Activated naive CD8-positive, alpha-beta T cell treated with anti-CD3 and anti-CD28 coated beads, Interleukin-2, amount 50 U/mL, for 24 hours (primary cell): ENCODE results near the gene SLC9A5.

Source experiments
- ATAC-seq: fragments of 150-1000 bp; cut with Tn5 transposase; one replicate; pipeline ENCODE4 v1.10.0; 2021
- DNase-seq: peaks from one replicate; pipeline ENCODE4 v3.0.0; 2021
- H3K27ac Mint-ChIP-seq: one replicate; pipeline ENCODE4 v1.8.0; 2021; ENCODE audit warnings: mild to moderate bottlenecking, mixed read lengths
- H3K27me3 Mint-ChIP-seq: one replicate; pipeline ENCODE4 v1.8.0; 2021; ENCODE audit warnings: mixed read lengths
- H3K36me3 Mint-ChIP-seq: one replicate; pipeline ENCODE4 v1.8.0; 2021; ENCODE audit warnings: low read depth, mixed read lengths
- H3K4me1 Mint-ChIP-seq: one replicate; pipeline ENCODE4 v1.8.0; 2021; ENCODE audit warnings: mixed read lengths
- H3K4me3 Mint-ChIP-seq: one replicate; pipeline ENCODE4 v1.8.0; 2021; ENCODE audit warnings: mild to moderate bottlenecking, moderate library complexity, mixed read lengths
- H3K9me3 Mint-ChIP-seq: one replicate; pipeline ENCODE4 v1.8.0; 2021; ENCODE audit warnings: mixed read lengths

SLC9A5 gene

GRCh38 chr16:67248401-67249177 is at the start of gene SLC9A5:
Gene SLC9A5, plus strand, starts transcription at chr16:67248979. Its CDS starts 36 bp downstream, at chr16:67249015.
- Mint-ChIP-seq H3K9me3 (no peaks in the 10 kb centered on the region), H3K36me3 (no peaks in the 10 kb centered on the region), H3K27ac (peak within 1 kb of the TSS; percentile 83), H3K4me1 (peaks cover 44% of the 10 kb centered on the region), H3K4me3 (peak within 1 kb of the TSS; percentile 89), H3K27me3 (peaks cover 5% of the 10 kb centered on the region)
- peak; percentile 52 for DNase-seq
- ATAC-seq = no peak

- Mint-ChIP-seq H3K4me3 (no peak within 1 kb of the TSS), H3K9me3 (no peaks in the 10 kb centered on the region), H3K36me3 (peaks cover 36% of the 10 kb centered on the region), H3K27ac (no peak within 1 kb of the TSS), H3K27me3 (no peaks in the 10 kb centered on the region), H3K4me1 (peaks cover 13% of the 10 kb centered on the region)
- DNase-seq (no peak), ATAC-seq (no peak)
Measured at GRCh38 chr16:67199011-67199807, 49.6 kb upstream of the SLC9A5 start, which contains the start of gene ELMO3. Gene ELMO3, plus strand, starts transcription at chr16:67199131. Its CDS starts 196 bp downstream, at chr16:67199327.

GRCh38 chr16:67199808-67200198 is 49.0 kb upstream of the SLC9A5 start:
- no peak for ATAC-seq
- Mint-ChIP-seq H3K4me1 (peaks cover 12% of the 10 kb centered on the region), H3K9me3 (no peaks in the 10 kb centered on the region), H3K36me3 (peaks cover 31% of the 10 kb centered on the region), H3K4me3 (no peak overlapping the region), H3K27me3 (no peaks in the 10 kb centered on the region), H3K27ac (no peak overlapping the region)
- DNase-seq = no peak

- peaks cover 9% of the 10 kb centered on the region for H3K4me1 Mint-ChIP-seq
- H3K27ac Mint-ChIP-seq = no peak overlapping the region
- H3K36me3 Mint-ChIP-seq = peaks cover 26% of the 10 kb centered on the region
- H3K27me3 Mint-ChIP-seq = no peaks in the 10 kb centered on the region
- H3K9me3 Mint-ChIP-seq = no peaks in the 10 kb centered on the region
- ATAC-seq (no peak), DNase-seq (no peak)
- no peak overlapping the region for H3K4me3 Mint-ChIP-seq
Measured at GRCh38 chr16:67200491-67200890, 48.3 kb upstream of the SLC9A5 start.

GRCh38 chr16:67201411-67202345 is 47.1 kb upstream of the SLC9A5 start:
- no peaks in the 10 kb centered on the region for H3K27me3 Mint-ChIP-seq
- peaks cover 2% of the 10 kb centered on the region for H3K4me1 Mint-ChIP-seq
- DNase-seq (no peak), ATAC-seq (no peak)
- H3K27ac Mint-ChIP-seq = no peak overlapping the region
- peaks cover 19% of the 10 kb centered on the region for H3K36me3 Mint-ChIP-seq
- H3K4me3 Mint-ChIP-seq = no peak overlapping the region
- H3K9me3 Mint-ChIP-seq = no peaks in the 10 kb centered on the region

- H3K27ac Mint-ChIP-seq = no peak overlapping the region
- DNase-seq (no peak), ATAC-seq (no peak)
- H3K27me3 Mint-ChIP-seq = no peaks in the 10 kb centered on the region
- H3K9me3 Mint-ChIP-seq = no peaks in the 10 kb centered on the region
- peaks cover 15% of the 10 kb centered on the region for H3K36me3 Mint-ChIP-seq
- H3K4me3 Mint-ChIP-seq = no peak overlapping the region
- no peaks in the 10 kb centered on the region for H3K4me1 Mint-ChIP-seq
Measured at GRCh38 chr16:67202426-67202825, 46.4 kb upstream of the SLC9A5 start.

GRCh38 chr16:67202956-67203493 is 45.8 kb upstream of the SLC9A5 start:
- Mint-ChIP-seq H3K9me3 (no peaks in the 10 kb centered on the region), H3K4me3 (no peak overlapping the region), H3K27me3 (no peaks in the 10 kb centered on the region), H3K36me3 (peaks cover 14% of the 10 kb centered on the region), H3K4me1 (no peaks in the 10 kb centered on the region), H3K27ac (no peak overlapping the region)
- DNase-seq (no peak), ATAC-seq (no peak)

GRCh38 chr16:67204076-67204475 is 44.7 kb upstream of the SLC9A5 start:
- no peaks in the 10 kb centered on the region for H3K27me3 Mint-ChIP-seq

GRCh38 chr16:67206129-67206837 is 42.5 kb upstream of the SLC9A5 start:
- H3K27ac Mint-ChIP-seq = peak overlapping the region; percentile 52
- no peak for ATAC-seq
- no peaks in the 10 kb centered on the region for H3K27me3 Mint-ChIP-seq
- no peaks in the 10 kb centered on the region for H3K4me1 Mint-ChIP-seq
- H3K9me3 Mint-ChIP-seq = no peaks in the 10 kb centered on the region
- DNase-seq = no peak
- peaks cover 5% of the 10 kb centered on the region for H3K36me3 Mint-ChIP-seq
- no peak overlapping the region for H3K4me3 Mint-ChIP-seq

More at GRCh38 chr16:67204076-67204475, 44.7 kb upstream of the SLC9A5 start:
- ATAC-seq = no peak
- no peaks in the 10 kb centered on the region for H3K4me1 Mint-ChIP-seq
- H3K27ac Mint-ChIP-seq = no peak overlapping the region
- peaks cover 8% of the 10 kb centered on the region for H3K36me3 Mint-ChIP-seq
- no peaks in the 10 kb centered on the region for H3K9me3 Mint-ChIP-seq
- H3K4me3 Mint-ChIP-seq = no peak overlapping the region
- no peak for DNase-seq

- H3K27ac Mint-ChIP-seq = no peak overlapping the region
- H3K36me3 Mint-ChIP-seq = peaks cover 5% of the 10 kb centered on the region
- no peak overlapping the region for H3K4me3 Mint-ChIP-seq
- no peak for DNase-seq
- no peaks in the 10 kb centered on the region for H3K9me3 Mint-ChIP-seq
- no peaks in the 10 kb centered on the region for H3K27me3 Mint-ChIP-seq
- H3K4me1 Mint-ChIP-seq = no peaks in the 10 kb centered on the region
- ATAC-seq = no peak
Measured at GRCh38 chr16:67206838-67207248, 41.9 kb upstream of the SLC9A5 start.

GRCh38 chr16:67207249-67208091 is 41.3 kb upstream of the SLC9A5 start:
- no peak for DNase-seq
- no peak overlapping the region for H3K4me3 Mint-ChIP-seq
- H3K36me3 Mint-ChIP-seq = peaks cover 5% of the 10 kb centered on the region
- no peaks in the 10 kb centered on the region for H3K27me3 Mint-ChIP-seq
- H3K4me1 Mint-ChIP-seq = no peaks in the 10 kb centered on the region
- ATAC-seq = no peak
- no peaks in the 10 kb centered on the region for H3K9me3 Mint-ChIP-seq
- no peak overlapping the region for H3K27ac Mint-ChIP-seq

GRCh38 chr16:67208154-67208896 is 40.5 kb upstream of the SLC9A5 start:
- Mint-ChIP-seq H3K27me3 (no peaks in the 10 kb centered on the region), H3K9me3 (no peaks in the 10 kb centered on the region), H3K4me1 (no peaks in the 10 kb centered on the region), H3K27ac (peak overlapping the region; percentile 9), H3K4me3 (no peak overlapping the region), H3K36me3 (peaks cover 5% of the 10 kb centered on the region)
- no peak for DNase-seq
- peak; percentile 2 for ATAC-seq
